ENCODE measurements around the gene IDH3B.

IDH3B gene

GRCh38 chr20:2656471-2657117 is 7.4 kb downstream of the IDH3B start:
- no peak for DNase-seq (ENCODE audit: low read depth)

GRCh38 chr20:2655331-2656116 is 8.5 kb downstream of the IDH3B start:
- DNase-seq (ENCODE audit: low read depth), result no peak

GRCh38 chr20:2654831-2655230 is 9.2 kb downstream of the IDH3B start:
- DNase-seq (ENCODE audit: low read depth), result no peak

- DNase-seq (ENCODE audit: low read depth), result no peak
These were observed 9.6 kb downstream of the IDH3B start for GRCh38 chr20:2654384-2654822.

GRCh38 chr20:2653556-2654383 is 10.2 kb downstream of the IDH3B start:
- DNase-seq (ENCODE audit: low read depth), result no peak

GRCh38 chr20:2652724-2653555 is 11.1 kb downstream of the IDH3B start:
- DNase-seq (ENCODE audit: low read depth), result no peak

- peak; percentile 43 for DNase-seq (ENCODE audit: low read depth)
These were observed 12.0 kb downstream of the IDH3B start, which contains the start of gene NOP56 for GRCh38 chr20:2651772-2652723. Gene NOP56, plus strand, starts transcription at chr20:2652632. Its CDS starts 29 bp downstream, at chr20:2652661.

GRCh38 chr20:2643708-2644107 is 20.3 kb downstream of the IDH3B start:
- no peak for DNase-seq (ENCODE audit: low read depth)

GRCh38 chr20:2640899-2641298 is 23.1 kb downstream of the IDH3B start:
- no peak for DNase-seq (ENCODE audit: low read depth)

GRCh38 chr20:2640260-2640659 is 23.8 kb downstream of the IDH3B start:
- DNase-seq (ENCODE audit: low read depth), result no peak

- no peak for DNase-seq (ENCODE audit: low read depth)
These were observed 26.8 kb downstream of the IDH3B start for GRCh38 chr20:2637246-2637645.

GRCh38 chr20:2633381-2633780 is 30.6 kb downstream of the IDH3B start:
- DNase-seq (ENCODE audit: low read depth), result no peak

- DNase-seq (ENCODE audit: low read depth), result no peak
These were observed 32.8 kb downstream of the IDH3B start for GRCh38 chr20:2631228-2631627.

- peak; percentile 49 for DNase-seq (ENCODE audit: low read depth)
These were observed 37.0 kb downstream of the IDH3B start for GRCh38 chr20:2626853-2627541.

- DNase-seq (ENCODE audit: low read depth), result no peak
These were observed 39.0 kb downstream of the IDH3B start for GRCh38 chr20:2625062-2625461.

- no peak for DNase-seq (ENCODE audit: low read depth)
These were observed 39.8 kb downstream of the IDH3B start for GRCh38 chr20:2624190-2624589.

GRCh38 chr20:2619961-2620595 is 43.9 kb downstream of the IDH3B start:
- DNase-seq (ENCODE audit: low read depth), result no peak

- DNase-seq (ENCODE audit: low read depth), result no peak
These were observed 44.7 kb downstream of the IDH3B start for GRCh38 chr20:2619337-2619736.

- no peak for DNase-seq (ENCODE audit: low read depth)
These were observed 45.2 kb downstream of the IDH3B start for GRCh38 chr20:2618815-2619214.

Data from GM04503 (cell line).